ENCODE results near the gene CNNM4.

Gene CNNM4

GRCh38 chr2:96807127-96807471 lies 46.4 kb downstream of the CNNM4 start:
- FAIRE-seq (no peak), DNase-seq (ENCODE audit: insufficient read length, low spot score) (no peak)
- no peak for TF ChIP-seq POLR2AphosphoS5 (IDR thresholded peaks at IDR 0.05; ENCODE audit: low read depth, low read length)

GRCh38 chr2:96808176-96808837 lies 47.6 kb downstream of the CNNM4 start:
- no peak for TF ChIP-seq SPI1 (IDR thresholded peaks at IDR 0.05; ENCODE audit: low read depth, low read length)
- DNase-seq (ENCODE audit: insufficient read length, low spot score): no peak
- no peak for FAIRE-seq

- FAIRE-seq: no peak
- no peak for TF ChIP-seq POLR2AphosphoS5 (IDR thresholded peaks at IDR 0.05; ENCODE audit: low read depth, low read length)
- TF ChIP-seq PAX5 (IDR thresholded peaks at IDR 0.05; ENCODE audit: insufficient read depth, low read length, severe bottlenecking): no peak
- DNase-seq (ENCODE audit: insufficient read length, low spot score): no peak
Observed at GRCh38 chr2:96809216-96809882, 48.6 kb downstream of the CNNM4 start.

- TF ChIP-seq POLR2A (IDR thresholded peaks at IDR 0.05; ENCODE audit: low read depth, low read length) (no peak), SPI1 (IDR thresholded peaks at IDR 0.05; ENCODE audit: low read depth, low read length) (no peak), POLR2AphosphoS5 (IDR thresholded peaks at IDR 0.05; ENCODE audit: low read depth, low read length) (no peak), POU2F2 (IDR thresholded peaks at IDR 0.05; ENCODE audit: low read depth, low read length) (no peak), TAF1 (IDR thresholded peaks at IDR 0.05; ENCODE audit: low read depth, low read length) (no peak), PAX5 (IDR thresholded peaks at IDR 0.05; ENCODE audit: insufficient read depth, low read length, severe bottlenecking) (no peak)
Observed at GRCh38 chr2:96809951-96810782, 49.5 kb downstream of the CNNM4 start.

GRCh38 chr2:96810783-96811192 lies 50.1 kb downstream of the CNNM4 start:
- TF ChIP-seq TAF1 (IDR thresholded peaks at IDR 0.05; ENCODE audit: low read depth, low read length) (no peak), POLR2AphosphoS5 (IDR thresholded peaks at IDR 0.05; ENCODE audit: low read depth, low read length) (no peak), POLR2A (IDR thresholded peaks at IDR 0.05; ENCODE audit: low read depth, low read length) (no peak), POU2F2 (IDR thresholded peaks at IDR 0.05; ENCODE audit: low read depth, low read length) (no peak), PAX5 (IDR thresholded peaks at IDR 0.05; ENCODE audit: insufficient read depth, low read length, severe bottlenecking) (no peak), SPI1 (IDR thresholded peaks at IDR 0.05; ENCODE audit: low read depth, low read length) (no peak)
- FAIRE-seq (no peak), DNase-seq (ENCODE audit: insufficient read length, low spot score) (no peak)

More at GRCh38 chr2:96809951-96810782, 49.5 kb downstream of the CNNM4 start:
- no peak for FAIRE-seq
- no peak for DNase-seq (ENCODE audit: insufficient read length, low spot score)

GRCh38 chr2:96811917-96812316 lies 51.2 kb downstream of the CNNM4 start:
- TF ChIP-seq SPI1 (IDR thresholded peaks at IDR 0.05; ENCODE audit: low read depth, low read length) (no peak), TAF1 (IDR thresholded peaks at IDR 0.05; ENCODE audit: low read depth, low read length) (no peak), POLR2A (IDR thresholded peaks at IDR 0.05; ENCODE audit: low read depth, low read length) (no peak), PAX5 (IDR thresholded peaks at IDR 0.05; ENCODE audit: insufficient read depth, low read length, severe bottlenecking) (no peak), POLR2AphosphoS5 (IDR thresholded peaks at IDR 0.05; ENCODE audit: low read depth, low read length) (no peak), POU2F2 (IDR thresholded peaks at IDR 0.05; ENCODE audit: low read depth, low read length) (no peak)
- FAIRE-seq (no peak), DNase-seq (ENCODE audit: insufficient read length, low spot score) (no peak)

GRCh38 chr2:96813656-96814055 lies 53.0 kb downstream of the CNNM4 start:
- DNase-seq (ENCODE audit: insufficient read length, low spot score): no peak
- TF ChIP-seq PAX5 (IDR thresholded peaks at IDR 0.05; ENCODE audit: insufficient read depth, low read length, severe bottlenecking) (no peak), POLR2AphosphoS5 (IDR thresholded peaks at IDR 0.05; ENCODE audit: low read depth, low read length) (no peak), SPI1 (IDR thresholded peaks at IDR 0.05; ENCODE audit: low read depth, low read length) (no peak), POLR2A (IDR thresholded peaks at IDR 0.05; ENCODE audit: low read depth, low read length) (no peak), POU2F2 (IDR thresholded peaks at IDR 0.05; ENCODE audit: low read depth, low read length) (no peak), TAF1 (IDR thresholded peaks at IDR 0.05; ENCODE audit: low read depth, low read length) (no peak)
- no peak for FAIRE-seq

GRCh38 chr2:96815326-96816126 lies 54.8 kb downstream of the CNNM4 start:
- DNase-seq (ENCODE audit: insufficient read length, low spot score): no peak
- TF ChIP-seq TAF1 (IDR thresholded peaks at IDR 0.05; ENCODE audit: low read depth, low read length) (no peak), SPI1 (IDR thresholded peaks at IDR 0.05; ENCODE audit: low read depth, low read length) (no peak), POU2F2 (IDR thresholded peaks at IDR 0.05; ENCODE audit: low read depth, low read length) (no peak), PAX5 (IDR thresholded peaks at IDR 0.05; ENCODE audit: insufficient read depth, low read length, severe bottlenecking) (no peak), POLR2A (IDR thresholded peaks at IDR 0.05; ENCODE audit: low read depth, low read length) (no peak), POLR2AphosphoS5 (IDR thresholded peaks at IDR 0.05; ENCODE audit: low read depth, low read length) (no peak)
- peak; percentile 47 for FAIRE-seq

- peak; percentile 91 for FAIRE-seq
- peak; percentile 99 for DNase-seq (ENCODE audit: insufficient read length, low spot score)
- TF ChIP-seq POLR2AphosphoS5 (IDR thresholded peaks at IDR 0.05; ENCODE audit: low read depth, low read length): no peak
- no peak for TF ChIP-seq SPI1 (IDR thresholded peaks at IDR 0.05; ENCODE audit: low read depth, low read length)
- TF ChIP-seq POU2F2 (IDR thresholded peaks at IDR 0.05; ENCODE audit: low read depth, low read length): no peak
- no peak for TF ChIP-seq PAX5 (IDR thresholded peaks at IDR 0.05; ENCODE audit: insufficient read depth, low read length, severe bottlenecking)
- TF ChIP-seq POLR2A (IDR thresholded peaks at IDR 0.05; ENCODE audit: low read depth, low read length): no peak
- TF ChIP-seq TAF1 (IDR thresholded peaks at IDR 0.05; ENCODE audit: low read depth, low read length): no peak
Observed at GRCh38 chr2:96816127-96816835, 55.6 kb downstream of the CNNM4 start, which contains the start of gene CNNM3. CNNM3 (plus strand) TSS chr2:96816268; CDS start chr2:96816278, 10 bp downstream.

Measured in GM12891 (cell line).